Spleen (tissue), 11 donors: ENCODE data around the gene FTO. TPM values are rescaled to one million over a fixed set of nuclear protein-coding genes. Genes with fewer than 3 reads are reported as not detected.

Experiments used
- DNase-seq: peaks from one replicate; pipeline ENCODE4 v3.0.0-alpha.2; 2020
- H3K27ac ChIP-seq, 8 donors: fragments of 200-600 bp; sonication (generic) in 7 of 8; 1 replicate in 4 of 8; 2 replicates in 4 of 8; pipeline versions ENCODE4 v1.5.0 to v1.8.0; 2016 to 2021; ENCODE audit warnings: inconsistent platforms in 4 of 8, mild to moderate bottlenecking in 4 of 8, moderate library complexity in 1 of 8
- H3K27me3 ChIP-seq, 7 donors: fragments of 200-600 bp; sonication (generic) in 6 of 7; replicated peaks in 1 of 7; 1 replicate in 4 of 7; 2 replicates in 3 of 7; pipeline versions ENCODE4 v1.5.0 to v1.8.0; 2016 to 2021; ENCODE audit warnings: inconsistent platforms in 3 of 7, mild to moderate bottlenecking in 1 of 7
- H3K36me3 ChIP-seq, 6 donors: fragments of 200-600 bp; sonication (generic) in 5 of 6; 1 replicate in 4 of 6; 2 replicates in 2 of 6; pipeline versions ENCODE4 v1.5.0 to v1.8.0; 2016 to 2021; ENCODE audit warnings: inconsistent platforms in 2 of 6
- H3K4me1 ChIP-seq, 6 donors: fragments of 200-600 bp; sonication (generic) in 5 of 6; 1 replicate in 3 of 6; 2 replicates in 3 of 6; pipeline versions ENCODE4 v1.5.0 to v1.8.0; 2016 to 2021; ENCODE audit warnings: inconsistent platforms in 3 of 6
- H3K4me3 ChIP-seq, 8 donors: fragments of 200-600 bp; sonication (generic) in 7 of 8; 1 replicate in 4 of 8; 2 replicates in 4 of 8; pipeline versions ENCODE4 v1.5.0 to v1.8.0; 2016 to 2021; ENCODE audit warnings: inconsistent platforms in 4 of 8, mild to moderate bottlenecking in 4 of 8, moderate library complexity in 2 of 8
- H3K9me3 ChIP-seq, 8 donors: fragments of 200-600 bp; sonication (generic) in 7 of 8; 1 replicate in 4 of 8; 2 replicates in 4 of 8; pipeline versions ENCODE4 v1.5.0 to v1.8.0; 2016 to 2021; ENCODE audit warnings: inconsistent platforms in 4 of 8
- CTCF ChIP-seq, 11 experiments: fragments of 200-600 bp in 7 of 11; fragments of 450-650 bp in 4 of 11; sonication (generic) in 4 of 11; IDR thresholded peaks in 8 of 11; conservative IDR thresholded peaks in 3 of 11; 1 replicate in 7 of 11; 2 replicates in 4 of 11; pipeline versions ENCODE4 v1.4.0 to v1.8.0; 2016 to 2021; ENCODE audit warnings: antibody characterized with exemption in 11 of 11, inconsistent platforms in 4 of 11, mild to moderate bottlenecking in 1 of 11
- POLR2A ChIP-seq, 3 donors: fragments of 450-650 bp; IDR thresholded peaks; one replicate each; pipeline ENCODE4 v1.5.1; 2017; ENCODE audit warnings: antibody characterized with exemption in 3 of 3, mild to moderate bottlenecking in 1 of 3
- POLR2AphosphoS5 ChIP-seq, 3 donors: sonication (generic); formaldehyde crosslinking; IDR thresholded peaks; one replicate each; pipeline ENCODE4 v1.5.1; 2017; ENCODE audit warnings: antibody characterized with exemption in 3 of 3
- WGBS, 5 donors: extraction: QIAGEN DNeasy Blood & Tissue Kit in 3 of 5; methylation state at CpG; one replicate each; pipeline versions ENCODE4 v1.1.5 to v1.1.7; 2013 to 2018; 5-methylcytosine and 5-hydroxymethylcytosine counted together
- intact Hi-C: fragments of 100-400 bp; cut with DNase I; formaldehyde crosslinking; loops from one replicate; pipeline ENCODE4 v1.15.0; 2023; ENCODE audit warnings: low total_unique reads
- polyA plus RNA-seq, 3 donors: library from polyadenylated mRNA; stranded (reverse); fragments of 200-250 nt; gene quantifications; one replicate each; pipeline ENCODE4 v1.2.1, GENCODE V29; 2013
- total RNA-seq, 7 donors: library from RNA; depleted of rRNA in 3 of 7; stranded (reverse); fragments of >200 nt in 3 of 7; fragmentation: NEBNext Ultra II Directional in 4 of 7; extraction: Animal tissue kit (Norgen Biotek cat#: 25700) in 4 of 7; gene quantifications; one replicate each; pipeline versions ENCODE4 v1.1.0 to v1.2.1, GENCODE V29; 2016 to 2021
- donor health status: healthy with polysubstance abuse.
- donor health status: DM: no; HTN: no; CAD: no; lungs with moderate emphysema.
- donor health status: DM: no; HTN: no; CAD: no.
- donor health status: Bipolar disorder and iron deficiency.
- donor health status: healthy.
- donor health status: DM: no; HTN: no; CAD: no.
- donor health status: DM: yes; HTN: yes; CAD: no.

Gene FTO
- total and polyA plus RNA-seq, 10 donors, result 6.8 to 89.8 (median 68.4) TPM

- H3K9me3 ChIP-seq, result peaks cover 0 to 5% (median 0%) of the 10 kb centered on the region in 8 donors
- no peaks in the 10 kb centered on the region for H3K27me3 ChIP-seq
- intact Hi-C loops, result no loop called here
- TF ChIP-seq POLR2AphosphoS5 (IDR thresholded peaks at IDR 0.05) (no peak), CTCF (IDR thresholded peaks at IDR 0.05 in 8 of 11, conservative IDR thresholded peaks at IDR 0.05 in 3 of 11) (no peak), POLR2A (IDR thresholded peaks at IDR 0.05) (no peak)
- no peak overlapping the region for H3K4me3 ChIP-seq
- H3K36me3 ChIP-seq, result no peaks in the 10 kb centered on the region
- no peaks in the 10 kb centered on the region for H3K4me1 ChIP-seq
- no peak for DNase-seq
- 60 to 80% (median 67%) methylated on average over 5 of the region's 5 CpGs for WGBS, 5 donors
- H3K27ac ChIP-seq, result no peak overlapping the region
These were observed 431.7 kb downstream of the FTO start for GRCh38 chr16:54135361-54136275.

GRCh38 chr16:54136276-54136625, 432.3 kb downstream of the FTO start:
- no peak overlapping the region for H3K27ac ChIP-seq
- no peaks in the 10 kb centered on the region for H3K4me1 ChIP-seq
- no peak for TF ChIP-seq POLR2A (IDR thresholded peaks at IDR 0.05)
- no peak for TF ChIP-seq POLR2AphosphoS5 (IDR thresholded peaks at IDR 0.05)
- TF ChIP-seq CTCF (IDR thresholded peaks at IDR 0.05 in 8 of 11, conservative IDR thresholded peaks at IDR 0.05 in 3 of 11), result no peak
- H3K4me3 ChIP-seq, result no peak overlapping the region
- no peaks in the 10 kb centered on the region for H3K36me3 ChIP-seq
- H3K9me3 ChIP-seq, result peaks cover 0 to 5% (median 0%) of the 10 kb centered on the region in 8 donors
- intact Hi-C loops, result no loop called here
- WGBS, 5 donors, result 54 to 96% (median 76%) methylated on average over 2 of the region's 2 CpGs
- peaks cover 0 to 1% (median 0%) of the 10 kb centered on the region in 7 donors for H3K27me3 ChIP-seq
- DNase-seq, result no peak

- H3K4me1 ChIP-seq, result no peaks in the 10 kb centered on the region
- peaks cover 0 to 5% (median 0%) of the 10 kb centered on the region in 8 donors for H3K9me3 ChIP-seq
- 47 to 70% (median 65%) methylated on average over 4 of the region's 4 CpGs for WGBS, 5 donors
- no peak overlapping the region for H3K27ac ChIP-seq
- H3K4me3 ChIP-seq, result no peak overlapping the region
- intact Hi-C loops, result no loop called here
- TF ChIP-seq POLR2AphosphoS5 (IDR thresholded peaks at IDR 0.05) (no peak), CTCF (IDR thresholded peaks at IDR 0.05 in 8 of 11, conservative IDR thresholded peaks at IDR 0.05 in 3 of 11) (no peak), POLR2A (IDR thresholded peaks at IDR 0.05) (no peak)
- peaks cover 0 to 11% (median 0%) of the 10 kb centered on the region in 7 donors for H3K27me3 ChIP-seq
- no peaks in the 10 kb centered on the region for H3K36me3 ChIP-seq
- no peak for DNase-seq
These were observed 436.3 kb downstream of the FTO start for GRCh38 chr16:54140057-54140787.

- no peak for TF ChIP-seq POLR2A (IDR thresholded peaks at IDR 0.05)
- no peak for TF ChIP-seq CTCF (IDR thresholded peaks at IDR 0.05 in 8 of 11, conservative IDR thresholded peaks at IDR 0.05 in 3 of 11)
- TF ChIP-seq POLR2AphosphoS5 (IDR thresholded peaks at IDR 0.05), result no peak
- intact Hi-C loops, result no loop called here
- no peak for DNase-seq
- 79 to 95% (median 84%) methylated on average over 4 of the region's 4 CpGs for WGBS, 5 donors
- H3K4me1 ChIP-seq, result no peaks in the 10 kb centered on the region
- no peak overlapping the region for H3K27ac ChIP-seq
- H3K36me3 ChIP-seq, result no peaks in the 10 kb centered on the region
- H3K27me3 ChIP-seq, result peaks cover 0 to 11% (median 0%) of the 10 kb centered on the region in 7 donors
- H3K4me3 ChIP-seq, result no peak overlapping the region
- peaks cover 0 to 5% (median 0%) of the 10 kb centered on the region in 8 donors for H3K9me3 ChIP-seq
These were observed 436.8 kb downstream of the FTO start for GRCh38 chr16:54140788-54141136.
